ENCODE data around the gene CFAP97D2. TPM values are rescaled to one million over a fixed set of nuclear protein-coding genes. Genes with fewer than 3 reads are reported as not detected.

The CFAP97D2 gene
- total RNA-seq, 1 donor: not detected

DNA sequence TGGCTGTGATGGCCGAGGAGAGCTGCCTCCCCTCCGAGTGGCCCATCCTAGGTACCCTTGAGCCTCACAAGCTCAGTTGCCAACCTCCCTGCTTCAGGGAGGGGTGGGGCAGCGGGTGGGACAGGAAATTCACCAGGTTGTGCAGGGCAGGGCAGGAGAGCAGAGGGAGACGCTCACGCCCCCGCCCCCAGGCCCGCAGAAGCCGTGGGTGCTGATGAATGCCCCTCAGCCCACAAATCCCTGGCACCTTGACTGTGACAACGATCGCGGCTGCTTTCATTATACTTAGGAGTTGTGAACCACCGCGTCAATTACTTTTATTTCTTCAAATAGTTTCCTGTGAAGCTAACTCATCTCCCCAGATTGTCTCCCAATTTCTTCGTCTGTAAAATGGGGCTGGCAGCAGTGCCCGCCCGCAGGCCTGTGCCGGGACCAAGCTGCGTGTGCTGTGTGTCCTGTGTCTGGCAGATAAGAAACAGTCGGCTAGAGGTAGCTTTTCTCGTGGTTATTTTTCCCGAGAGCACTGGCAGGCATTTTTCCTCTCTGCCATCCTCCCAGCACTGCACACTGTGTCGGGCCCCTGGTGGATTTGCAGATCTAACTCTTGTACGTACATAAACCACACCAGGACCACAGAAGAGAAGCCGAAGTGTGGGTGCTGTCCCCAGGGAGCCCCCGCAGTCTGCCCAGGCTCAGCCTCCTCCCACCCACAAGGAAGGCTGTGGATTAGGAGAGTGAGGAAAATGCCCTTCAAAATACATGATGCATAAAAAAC lies 38.7 kb upstream of the CFAP97D2 start:
- TF ChIP-seq, protein P1, sequence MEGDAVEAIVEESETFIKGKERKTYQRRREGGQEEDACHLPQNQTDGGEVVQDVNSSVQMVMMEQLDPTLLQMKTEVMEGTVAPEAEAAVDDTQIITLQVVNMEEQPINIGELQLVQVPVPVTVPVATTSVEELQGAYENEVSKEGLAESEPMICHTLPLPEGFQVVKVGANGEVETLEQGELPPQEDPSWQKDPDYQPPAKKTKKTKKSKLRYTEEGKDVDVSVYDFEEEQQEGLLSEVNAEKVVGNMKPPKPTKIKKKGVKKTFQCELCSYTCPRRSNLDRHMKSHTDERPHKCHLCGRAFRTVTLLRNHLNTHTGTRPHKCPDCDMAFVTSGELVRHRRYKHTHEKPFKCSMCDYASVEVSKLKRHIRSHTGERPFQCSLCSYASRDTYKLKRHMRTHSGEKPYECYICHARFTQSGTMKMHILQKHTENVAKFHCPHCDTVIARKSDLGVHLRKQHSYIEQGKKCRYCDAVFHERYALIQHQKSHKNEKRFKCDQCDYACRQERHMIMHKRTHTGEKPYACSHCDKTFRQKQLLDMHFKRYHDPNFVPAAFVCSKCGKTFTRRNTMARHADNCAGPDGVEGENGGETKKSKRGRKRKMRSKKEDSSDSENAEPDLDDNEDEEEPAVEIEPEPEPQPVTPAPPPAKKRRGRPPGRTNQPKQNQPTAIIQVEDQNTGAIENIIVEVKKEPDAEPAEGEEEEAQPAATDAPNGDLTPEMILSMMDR (IDR thresholded peaks at IDR 0.05; ENCODE audit: insufficient read depth, low read length): no peak
- H3K4me3 ChIP-seq (ENCODE audit: low read depth, low read length): no peak overlapping the region
- DNase-seq (ENCODE audit: low read depth): no peak

DNA sequence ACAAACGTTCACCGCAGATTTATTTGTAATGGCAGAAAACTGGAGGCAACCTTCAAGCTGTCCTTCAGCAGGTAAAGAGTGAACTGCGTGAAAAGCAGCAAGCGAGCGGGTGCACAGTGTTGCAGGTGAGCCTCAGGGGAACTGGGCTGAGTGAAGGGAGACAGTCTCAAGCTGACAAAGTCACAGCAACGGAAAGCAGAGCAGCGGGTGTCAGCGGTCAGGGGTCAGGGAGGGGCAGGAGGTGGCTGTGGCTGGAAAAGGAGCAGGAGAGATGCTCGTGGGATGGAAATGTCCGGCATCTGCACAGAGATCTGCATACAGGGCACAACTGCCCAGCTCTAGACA lies 38.2 kb upstream of the CFAP97D2 start:
- TF ChIP-seq, protein P1 (IDR thresholded peaks at IDR 0.05; ENCODE audit: insufficient read depth, low read length): no peak
- no peak overlapping the region for H3K4me3 ChIP-seq (ENCODE audit: low read depth, low read length)
- DNase-seq (ENCODE audit: low read depth): no peak

- no peak for DNase-seq (ENCODE audit: low read depth)
- H3K4me3 ChIP-seq (ENCODE audit: low read depth, low read length): no peak overlapping the region
- TF ChIP-seq, protein P1 (IDR thresholded peaks at IDR 0.05; ENCODE audit: insufficient read depth, low read length): no peak
These were observed 37.6 kb upstream of the CFAP97D2 start for GRCh38 chr13:114141261-114141996.

- no peak for DNase-seq (ENCODE audit: low read depth)
- H3K4me3 ChIP-seq (ENCODE audit: low read depth, low read length): no peak overlapping the region
- TF ChIP-seq, protein P1 (IDR thresholded peaks at IDR 0.05; ENCODE audit: insufficient read depth, low read length): no peak
These were observed 36.9 kb upstream of the CFAP97D2 start for GRCh38 chr13:114142137-114142550.

GRCh38 chr13:114142640-114143490 lies 36.2 kb upstream of the CFAP97D2 start:
- DNase-seq (ENCODE audit: low read depth): no peak
- TF ChIP-seq, protein P1 (IDR thresholded peaks at IDR 0.05; ENCODE audit: insufficient read depth, low read length): no peak
- H3K4me3 ChIP-seq (ENCODE audit: low read depth, low read length): no peak overlapping the region

DNA sequence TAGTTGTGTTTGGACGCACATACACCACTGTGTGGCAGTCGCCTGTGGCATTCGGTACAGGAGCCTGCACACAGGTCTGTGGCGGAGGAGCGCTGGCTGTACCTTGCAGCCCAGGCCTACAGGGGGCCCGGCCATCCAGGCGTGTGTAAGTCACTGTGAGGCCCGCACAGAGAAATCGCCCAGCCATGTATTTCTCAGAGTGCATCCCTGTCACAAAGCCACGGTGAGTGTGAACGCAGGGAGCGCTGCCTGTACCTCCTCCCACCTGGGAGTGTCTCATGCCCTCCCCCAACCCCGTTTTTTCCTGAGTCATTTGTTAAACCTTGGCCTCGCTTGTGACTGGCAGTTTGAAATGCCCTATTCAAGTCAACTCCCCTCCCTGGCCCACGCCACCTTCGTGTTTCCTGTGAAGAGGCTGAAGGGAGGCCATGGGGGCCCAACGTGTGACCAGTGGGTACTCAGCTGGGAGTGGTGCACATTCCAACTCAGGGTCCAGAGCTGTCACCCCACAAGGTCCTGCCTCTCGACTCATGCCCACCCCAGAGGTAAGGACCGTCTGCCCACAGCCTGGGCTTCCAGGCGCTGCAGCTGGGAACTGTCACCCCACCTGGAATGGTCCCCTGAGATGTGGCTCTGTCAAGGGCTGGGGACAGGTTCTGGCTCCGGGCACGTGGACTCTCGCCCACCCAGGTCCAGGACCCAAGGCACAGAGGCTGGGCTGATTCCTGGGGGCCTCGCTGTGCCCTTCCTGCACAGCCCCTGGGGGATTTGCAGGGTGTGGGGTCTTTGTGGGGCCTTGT lies 35.1 kb upstream of the CFAP97D2 start:
- DNase-seq (ENCODE audit: low read depth): no peak
- H3K4me3 ChIP-seq (ENCODE audit: low read depth, low read length): no peak overlapping the region
- TF ChIP-seq, protein P1 (IDR thresholded peaks at IDR 0.05; ENCODE audit: insufficient read depth, low read length): no peak

Data from fibroblast of the aortic adventitia (primary cell).